WTC11 (cell line): ENCODE results near the gene DCAF11.

Experiments used
- ATF6 ChIP-seq: sonication (generic); formaldehyde crosslinking; IDR thresholded peaks from 2 replicates; pipeline ENCODE4 v1.8.1; 2023; ENCODE audit warnings: mild to moderate bottlenecking, missing genetic modification reagents
- CREB1 ChIP-seq: sonication (generic); formaldehyde crosslinking; IDR thresholded peaks from 2 replicates; pipeline ENCODE4 v1.8.0; 2023; ENCODE audit warnings: mild to moderate bottlenecking, missing genetic modification reagents
- CTCF ChIP-seq: fragments of 200-600 bp; IDR thresholded peaks from 2 replicates; pipeline ENCODE4 v1.8.0; 2022; ENCODE audit warnings: antibody characterized with exemption
- ESRRA ChIP-seq: sonication (generic); formaldehyde crosslinking; IDR thresholded peaks from 2 replicates; pipeline ENCODE4 v1.8.1; 2022; ENCODE audit warnings: mild to moderate bottlenecking, missing genetic modification reagents, borderline replicate concordance
- FOXJ3 ChIP-seq: sonication (generic); formaldehyde crosslinking; IDR thresholded peaks from 2 replicates; pipeline ENCODE4 v1.9.0; 2021; ENCODE audit warnings: missing genetic modification reagents, mild to moderate bottlenecking, borderline replicate concordance
- HMGA2 ChIP-seq: fragments of 250-450 bp; sonication (Bioruptor Pico); IDR thresholded peaks from 2 replicates; pipeline ENCODE4 v1.4.0; 2021; ENCODE audit warnings: mild to moderate bottlenecking, moderate library complexity
- NFATC4 ChIP-seq: fragments of 250-450 bp; sonication (Bioruptor Pico); IDR thresholded peaks from 2 replicates; pipeline ENCODE4 v1.9.0; 2021; ENCODE audit warnings: mild to moderate bottlenecking
- PRDM15 ChIP-seq: sonication (generic); formaldehyde crosslinking; IDR thresholded peaks from 2 replicates; pipeline ENCODE4 v1.8.0; 2022; ENCODE audit warnings: missing genetic modification reagents
- SP1 ChIP-seq: sonication (generic); formaldehyde crosslinking; conservative IDR thresholded peaks from 2 replicates; pipeline ENCODE4 v1.8.1; 2022; ENCODE audit warnings: missing genetic modification reagents
- TEAD4 ChIP-seq: sonication (generic); formaldehyde crosslinking; IDR thresholded peaks from 2 replicates; pipeline ENCODE4 v1.8.0; 2022; ENCODE audit warnings: mild to moderate bottlenecking, missing genetic modification reagents
- ZNF232 ChIP-seq: sonication (generic); formaldehyde crosslinking; IDR thresholded peaks from 2 replicates; pipeline ENCODE4 v1.8.0; 2022; ENCODE audit warnings: mild to moderate bottlenecking, missing genetic modification reagents
- ZNF317 ChIP-seq: sonication (generic); formaldehyde crosslinking; IDR thresholded peaks from 2 replicates; pipeline ENCODE4 v1.8.1; 2023; ENCODE audit warnings: low read depth, mild to moderate bottlenecking, moderate library complexity, missing genetic modification reagents, borderline replicate concordance
- ZSCAN18 ChIP-seq: fragments of 250-450 bp; sonication (Bioruptor Pico); IDR thresholded peaks from 2 replicates; pipeline ENCODE4 v2.1.2; 2022; ENCODE audit warnings: mild to moderate bottlenecking, moderate library complexity

- no peak for TF ChIP-seq CTCF
- no peak for TF ChIP-seq SP1 (CRISPR knock-in tag)
- no peak for TF ChIP-seq PRDM15
- TF ChIP-seq ESRRA (CRISPR knock-in tag): no peak
- no peak for TF ChIP-seq FOXJ3 (CRISPR knock-in tag)
- no peak for TF ChIP-seq ZNF232 (CRISPR knock-in tag)
- no peak for TF ChIP-seq NFATC4 (CRISPR knock-in tag)
- TF ChIP-seq CREB1: no peak
- no peak for TF ChIP-seq TEAD4 (CRISPR knock-in tag)
- TF ChIP-seq HMGA2 (CRISPR knock-in tag): no peak
- TF ChIP-seq ZSCAN18 (CRISPR knock-in tag): no peak
- no peak for TF ChIP-seq ATF6 (CRISPR knock-in tag)
- TF ChIP-seq ZNF317: no peak
Measured at GRCh38 chr14:24096545-24097181, 17.9 kb upstream of the DCAF11 start.
